ENCODE results near the gene DOK6. TPM values are rescaled to one million over a fixed set of nuclear protein-coding genes. Genes with fewer than 3 reads are reported as not detected.

Gene DOK6
- total and polyA plus RNA-seq, 10 of the 15 experiments (the other 5 are each of a cell fraction or from before 2014, with no cell fraction given) = 0.01 to 0.09 (median 0.04) TPM; not detected in 4

DNA sequence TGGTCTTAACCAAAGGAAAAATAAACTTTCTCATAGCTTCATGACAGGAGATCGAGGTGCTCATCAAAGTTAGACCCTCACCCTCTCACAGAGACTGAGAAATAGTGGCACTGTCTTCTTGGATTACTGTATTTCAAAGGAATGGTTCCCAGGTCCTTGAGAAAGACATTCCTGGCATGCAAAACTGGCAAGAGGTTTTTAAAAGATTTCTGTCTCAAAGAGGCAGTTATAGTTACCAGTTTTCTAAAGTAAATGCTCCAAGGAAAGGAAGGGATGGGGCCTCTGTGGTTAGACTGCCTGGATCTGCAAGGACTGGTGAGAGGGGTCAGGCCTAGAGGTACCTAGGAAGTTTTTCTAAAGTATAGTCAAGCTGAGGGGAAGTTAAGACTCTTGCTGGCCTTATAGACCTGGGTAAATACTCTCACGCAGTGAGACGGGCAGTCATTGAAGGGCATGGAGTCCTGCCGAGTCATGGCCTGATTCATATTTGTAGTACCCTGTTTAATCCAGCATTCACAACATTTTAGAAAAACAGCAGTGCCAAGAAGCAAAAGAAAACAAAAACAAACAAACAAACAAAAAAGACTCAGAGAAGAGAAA, 226.1 kb downstream of the DOK6 start (continued):
- TF ChIP-seq ZNF207 (IDR thresholded peaks at IDR 0.05; ENCODE audit: borderline replicate concordance) (no peak), KLF5 (IDR thresholded peaks at IDR 0.05; ENCODE audit: partially characterized antibody) (no peak)
- TF ChIP-seq, protein P1, sequence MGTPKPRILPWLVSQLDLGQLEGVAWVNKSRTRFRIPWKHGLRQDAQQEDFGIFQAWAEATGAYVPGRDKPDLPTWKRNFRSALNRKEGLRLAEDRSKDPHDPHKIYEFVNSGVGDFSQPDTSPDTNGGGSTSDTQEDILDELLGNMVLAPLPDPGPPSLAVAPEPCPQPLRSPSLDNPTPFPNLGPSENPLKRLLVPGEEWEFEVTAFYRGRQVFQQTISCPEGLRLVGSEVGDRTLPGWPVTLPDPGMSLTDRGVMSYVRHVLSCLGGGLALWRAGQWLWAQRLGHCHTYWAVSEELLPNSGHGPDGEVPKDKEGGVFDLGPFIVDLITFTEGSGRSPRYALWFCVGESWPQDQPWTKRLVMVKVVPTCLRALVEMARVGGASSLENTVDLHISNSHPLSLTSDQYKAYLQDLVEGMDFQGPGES (IDR thresholded peaks at IDR 0.05) = no peak

DNA sequence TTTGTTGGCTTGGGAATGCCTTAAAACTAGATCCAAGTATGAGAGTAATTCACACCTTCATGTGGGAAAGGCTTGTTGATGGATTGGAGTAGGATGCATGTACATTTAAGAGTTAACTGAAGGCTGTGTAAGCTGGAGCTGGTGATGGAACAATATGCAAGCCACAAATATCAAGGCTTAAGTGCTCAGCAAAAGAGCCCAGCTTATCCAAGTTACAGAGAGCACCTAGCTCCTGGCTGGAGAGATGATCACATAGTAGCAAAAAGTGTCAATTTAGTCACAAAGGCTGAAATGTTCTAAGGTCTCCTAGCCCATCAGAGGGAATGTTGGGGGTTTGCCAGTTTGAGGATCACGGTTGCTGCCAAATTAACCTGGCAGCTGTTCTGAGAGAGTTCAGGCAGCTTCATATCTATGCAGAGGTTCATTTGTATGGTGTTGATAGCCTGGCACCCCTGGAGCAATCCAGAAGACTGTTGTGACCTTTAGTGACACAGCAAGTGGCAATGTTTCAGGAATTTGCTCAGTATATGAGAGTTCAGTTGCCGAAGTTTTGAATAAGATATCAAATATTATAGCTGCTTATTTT, 228.2 kb downstream of the DOK6 start:
- Histone ChIP-seq H3K9ac (ENCODE audit: control insufficient read depth, insufficient read depth, low read length) (no peak overlapping the region), H3K4me2 (ENCODE audit: control insufficient read depth, insufficient read depth) (no peak overlapping the region), H3K36me3 (ENCODE audit: control insufficient read depth in 2 of 2, insufficient read depth in 2 of 2, low read length in 1 of 2) (no peaks in the 10 kb centered on the region), H3K27ac (ENCODE audit: control insufficient read depth, insufficient read depth) (no peak overlapping the region), H3K4me3 (no peak overlapping the region), H3K4me1 (ENCODE audit: control insufficient read depth, insufficient read depth, low read length) (no peaks in the 10 kb centered on the region), H3K79me2 (ENCODE audit: control insufficient read depth, insufficient read depth, low read length) (no peaks in the 10 kb centered on the region), H3K27me3 (replicated peaks in 1 of 2; ENCODE audit: control insufficient read depth in 2 of 2, insufficient read depth in 2 of 2, low read length in 1 of 2) (no peaks in the 10 kb centered on the region), H3K9me3 (replicated peaks; ENCODE audit: control insufficient read depth, insufficient read depth, low read length) (no peaks in the 10 kb centered on the region), H2AFZ (ENCODE audit: control insufficient read depth, low read depth, low read length) (no peak overlapping the region), H4K20me1 (ENCODE audit: control insufficient read depth, insufficient read depth) (no peaks in the 10 kb centered on the region)
- intact Hi-C loops (cut with micrococcal nuclease; ENCODE audit: unreplicated experiment) = no loop called here
- POLR2A ChIA-PET = no interaction called here
- BruUV-seq (replicated peaks) = no TSS peak
- no peak for DNase-seq (ENCODE audit: low read depth, low spot score)
- SMC1A ChIA-PET (ENCODE audit: uncharacterized antibody, unreplicated experiment) = interaction anchor here (1.1 kb wide), 1 partner anchor 330 kb away, joined by 3 read pairs; no protein-coding TSS in a partner anchor
- no peak for FAIRE-seq
- in situ Hi-C loops (cut with MboI) = no loop called here
- WGBS (ENCODE audit: insufficient coverage, insufficient replicate concordance, low lambda C conversion rate, missing lambda C conversion rate) = 29% methylated on average over 2 of the region's 2 CpGs
- TF ChIP-seq SUPT20H (IDR thresholded peaks at IDR 0.05; ENCODE audit: borderline replicate concordance, control insufficient read depth, low read depth, low read length) (no peak), TARDBP (IDR thresholded peaks at IDR 0.05; ENCODE audit: borderline replicate concordance) (no peak)
- no peak for ATAC-seq
- CTCF ChIA-PET = interaction anchor here (0.6 kb wide), 1 partner anchor 115 kb away, joined by 3 read pairs; no protein-coding TSS in a partner anchor
- RAD21 ChIA-PET (ENCODE audit: unreplicated experiment) = no interaction called here
